Measurements from ENCODE around the gene KRTAP6-2.

The KRTAP6-2 gene

GRCh38 chr21:30615199-30615598 is 16.5 kb upstream of the KRTAP6-2 start:
- DNase-seq = no peak
- Histone ChIP-seq H3K4me1 (no peaks in the 10 kb centered on the region; the same call in 1 of the 2 replicates), H3K9me3 (no peaks in the 10 kb centered on the region), H3K4me3 (ENCODE audit: low read depth, low read length) (no peak overlapping the region), H3K36me3 (no peaks in the 10 kb centered on the region), H3K27me3 (no peaks in the 10 kb centered on the region)
- no peak for TF ChIP-seq CTCF (IDR thresholded peaks at IDR 0.05; ENCODE audit: low read depth, low read length)

GRCh38 chr21:30613836-30614235 is 15.1 kb upstream of the KRTAP6-2 start, which contains the start of gene KRTAP6-1:
Gene KRTAP6-1 (minus strand): TSS chr21:30613930. CDS start chr21:30613904, 26 bp downstream.
- Histone ChIP-seq H3K4me3 (ENCODE audit: low read depth, low read length) (no peak within 1 kb of the TSS), H3K9me3 (no peaks in the 10 kb centered on the region), H3K27me3 (no peaks in the 10 kb centered on the region), H3K36me3 (no peaks in the 10 kb centered on the region), H3K4me1 (no peaks in the 10 kb centered on the region; the same call in 1 of the 2 replicates)
- no peak for TF ChIP-seq CTCF (IDR thresholded peaks at IDR 0.05; ENCODE audit: low read depth, low read length)
- DNase-seq = no peak

GRCh38 chr21:30612132-30612531 is 13.4 kb upstream of the KRTAP6-2 start:
- DNase-seq = no peak
- H3K27me3 ChIP-seq = no peaks in the 10 kb centered on the region
- TF ChIP-seq CTCF (IDR thresholded peaks at IDR 0.05; ENCODE audit: low read depth, low read length) = no peak

GRCh38 chr21:30605968-30606367 is 7.3 kb upstream of the KRTAP6-2 start:
- Histone ChIP-seq H3K9me3 (no peaks in the 10 kb centered on the region), H3K4me3 (ENCODE audit: low read depth, low read length) (no peak overlapping the region)

More at GRCh38 chr21:30612132-30612531, 13.4 kb upstream of the KRTAP6-2 start:
- Histone ChIP-seq H3K36me3 (no peaks in the 10 kb centered on the region), H3K4me3 (ENCODE audit: low read depth, low read length) (no peak overlapping the region), H3K4me1 (no peaks in the 10 kb centered on the region; the same call in 1 of the 2 replicates), H3K9me3 (no peaks in the 10 kb centered on the region)

GRCh38 chr21:30600787-30601186 is 2.1 kb upstream of the KRTAP6-2 start, which contains the start of gene KRTAP22-1:
Gene KRTAP22-1 (plus strand): TSS chr21:30601087.
- no peaks in the 10 kb centered on the region for H3K27me3 ChIP-seq
- TF ChIP-seq CTCF (IDR thresholded peaks at IDR 0.05; ENCODE audit: low read depth, low read length) = no peak
- DNase-seq = no peak

More at GRCh38 chr21:30605968-30606367, 7.3 kb upstream of the KRTAP6-2 start:
- TF ChIP-seq CTCF (IDR thresholded peaks at IDR 0.05; ENCODE audit: low read depth, low read length) = no peak
- H3K4me1 ChIP-seq = no peaks in the 10 kb centered on the region
- DNase-seq = no peak
- H3K27me3 ChIP-seq = no peaks in the 10 kb centered on the region
- H3K36me3 ChIP-seq = no peaks in the 10 kb centered on the region

GRCh38 chr21:30592140-30592539 is 6.6 kb downstream of the KRTAP6-2 start, which contains the start of gene KRTAP6-3:
Gene KRTAP6-3 (plus strand): TSS chr21:30592440. CDS start chr21:30592446, 6 bp downstream.
- no peak within 1 kb of the TSS for H3K4me3 ChIP-seq (ENCODE audit: low read depth, low read length)
- no peaks in the 10 kb centered on the region for H3K9me3 ChIP-seq
- no peak for DNase-seq
- H3K4me1 ChIP-seq = no peaks in the 10 kb centered on the region
- H3K27me3 ChIP-seq = no peaks in the 10 kb centered on the region
- no peaks in the 10 kb centered on the region for H3K36me3 ChIP-seq
- no peak for TF ChIP-seq CTCF (IDR thresholded peaks at IDR 0.05; ENCODE audit: low read depth, low read length)

More at GRCh38 chr21:30600787-30601186, 2.1 kb upstream of the KRTAP6-2 start, which contains the start of gene KRTAP22-1:
- Histone ChIP-seq H3K36me3 (no peaks in the 10 kb centered on the region), H3K4me3 (ENCODE audit: low read depth, low read length) (no peak within 1 kb of the TSS), H3K9me3 (no peaks in the 10 kb centered on the region; the same call in 1 of the 2 replicates), H3K4me1 (no peaks in the 10 kb centered on the region)
